Spleen (tissue), 11 donors: ENCODE measurements around the gene RAD51C. TPM values are rescaled to one million over a fixed set of nuclear protein-coding genes. Genes with fewer than 3 reads are reported as not detected.

ENCODE experiments used
- DNase-seq: peaks from one replicate; pipeline ENCODE4 v3.0.0-alpha.2; 2020
- H3K27ac ChIP-seq, 8 donors: fragments of 200-600 bp; sonication (generic) in 7 of 8; 1 replicate in 4 of 8; 2 replicates in 4 of 8; pipeline versions ENCODE4 v1.5.0 to v1.8.0; 2016 to 2021; ENCODE audit warnings: inconsistent platforms in 4 of 8, mild to moderate bottlenecking in 4 of 8, moderate library complexity in 1 of 8
- H3K27me3 ChIP-seq, 7 donors: fragments of 200-600 bp; sonication (generic) in 6 of 7; replicated peaks in 1 of 7; 1 replicate in 4 of 7; 2 replicates in 3 of 7; pipeline versions ENCODE4 v1.5.0 to v1.8.0; 2016 to 2021; ENCODE audit warnings: inconsistent platforms in 3 of 7, mild to moderate bottlenecking in 1 of 7
- H3K36me3 ChIP-seq, 6 donors: fragments of 200-600 bp; sonication (generic) in 5 of 6; 1 replicate in 4 of 6; 2 replicates in 2 of 6; pipeline versions ENCODE4 v1.5.0 to v1.8.0; 2016 to 2021; ENCODE audit warnings: inconsistent platforms in 2 of 6
- H3K4me1 ChIP-seq, 6 donors: fragments of 200-600 bp; sonication (generic) in 5 of 6; 1 replicate in 3 of 6; 2 replicates in 3 of 6; pipeline versions ENCODE4 v1.5.0 to v1.8.0; 2016 to 2021; ENCODE audit warnings: inconsistent platforms in 3 of 6
- H3K4me3 ChIP-seq, 8 donors: fragments of 200-600 bp; sonication (generic) in 7 of 8; 1 replicate in 4 of 8; 2 replicates in 4 of 8; pipeline versions ENCODE4 v1.5.0 to v1.8.0; 2016 to 2021; ENCODE audit warnings: inconsistent platforms in 4 of 8, mild to moderate bottlenecking in 4 of 8, moderate library complexity in 2 of 8
- H3K9me3 ChIP-seq, 8 donors: fragments of 200-600 bp; sonication (generic) in 7 of 8; 1 replicate in 4 of 8; 2 replicates in 4 of 8; pipeline versions ENCODE4 v1.5.0 to v1.8.0; 2016 to 2021; ENCODE audit warnings: inconsistent platforms in 4 of 8
- CTCF ChIP-seq, 11 experiments: fragments of 200-600 bp in 7 of 11; fragments of 450-650 bp in 4 of 11; sonication (generic) in 4 of 11; IDR thresholded peaks in 8 of 11; conservative IDR thresholded peaks in 3 of 11; 1 replicate in 7 of 11; 2 replicates in 4 of 11; pipeline versions ENCODE4 v1.4.0 to v1.8.0; 2016 to 2021; ENCODE audit warnings: antibody characterized with exemption in 11 of 11, inconsistent platforms in 4 of 11, mild to moderate bottlenecking in 1 of 11
- POLR2A ChIP-seq, 3 donors: fragments of 450-650 bp; IDR thresholded peaks; one replicate each; pipeline ENCODE4 v1.5.1; 2017; ENCODE audit warnings: antibody characterized with exemption in 3 of 3, mild to moderate bottlenecking in 1 of 3
- POLR2AphosphoS5 ChIP-seq, 3 donors: sonication (generic); formaldehyde crosslinking; IDR thresholded peaks; one replicate each; pipeline ENCODE4 v1.5.1; 2017; ENCODE audit warnings: antibody characterized with exemption in 3 of 3
- WGBS, 5 donors: extraction: QIAGEN DNeasy Blood & Tissue Kit in 3 of 5; methylation state at CpG; one replicate each; pipeline versions ENCODE4 v1.1.5 to v1.1.7; 2013 to 2018; 5-methylcytosine and 5-hydroxymethylcytosine counted together
- intact Hi-C: fragments of 100-400 bp; cut with DNase I; formaldehyde crosslinking; loops from one replicate; pipeline ENCODE4 v1.15.0; 2023; ENCODE audit warnings: low total_unique reads
- polyA plus RNA-seq, 3 donors: library from polyadenylated mRNA; stranded (reverse); fragments of 200-250 nt; gene quantifications; one replicate each; pipeline ENCODE4 v1.2.1, GENCODE V29; 2013
- total RNA-seq, 7 donors: library from RNA; depleted of rRNA in 3 of 7; stranded (reverse); fragments of >200 nt in 3 of 7; fragmentation: NEBNext Ultra II Directional in 4 of 7; extraction: Animal tissue kit (Norgen Biotek cat#: 25700) in 4 of 7; gene quantifications; one replicate each; pipeline versions ENCODE4 v1.1.0 to v1.2.1, GENCODE V29; 2016 to 2021
- donor health status: healthy with polysubstance abuse.
- donor health status: DM: no; HTN: no; CAD: no; lungs with moderate emphysema.
- donor health status: DM: no; HTN: no; CAD: no.
- donor health status: Bipolar disorder and iron deficiency.
- donor health status: healthy.
- donor health status: DM: no; HTN: no; CAD: no.
- donor health status: DM: yes; HTN: yes; CAD: no.

Gene RAD51C
- total and polyA plus RNA-seq, 10 donors = 19.6 to 28.5 (median 23.5) TPM

- WGBS, 5 donors = 92 to 97% (median 95%) methylated on average over 11 of the region's 11 CpGs
- no peaks in the 10 kb centered on the region for H3K9me3 ChIP-seq
- TF ChIP-seq CTCF (IDR thresholded peaks at IDR 0.05 in 8 of 11, conservative IDR thresholded peaks at IDR 0.05 in 3 of 11) (no peak), POLR2A (IDR thresholded peaks at IDR 0.05) (no peak), POLR2AphosphoS5 (IDR thresholded peaks at IDR 0.05) (no peak)
- H3K4me3 ChIP-seq = no peak overlapping the region
- peaks cover 0 to 7% (median 1%) of the 10 kb centered on the region in 6 donors for H3K4me1 ChIP-seq
- no peak for DNase-seq
- peaks cover 0 to 96% (median 30%) of the 10 kb centered on the region in 6 donors for H3K36me3 ChIP-seq
- intact Hi-C loops = no loop called here
- no peak overlapping the region for H3K27ac ChIP-seq
- no peaks in the 10 kb centered on the region for H3K27me3 ChIP-seq
These were observed 7.4 kb downstream of the RAD51C start for GRCh38 chr17:58699771-58700170.

- Histone ChIP-seq H3K9me3 (no peaks in the 10 kb centered on the region), H3K4me1 (peaks cover 0 to 8% (median 0%) of the 10 kb centered on the region in 6 donors), H3K27ac (no peak overlapping the region), H3K36me3 (peaks cover 0 to 98% (median 24%) of the 10 kb centered on the region in 6 donors), H3K27me3 (no peaks in the 10 kb centered on the region), H3K4me3 (no peak overlapping the region)
- no peak for DNase-seq
- intact Hi-C loops = no loop called here
- TF ChIP-seq POLR2A (IDR thresholded peaks at IDR 0.05) = no peak
- no peak for TF ChIP-seq CTCF (IDR thresholded peaks at IDR 0.05 in 8 of 11, conservative IDR thresholded peaks at IDR 0.05 in 3 of 11)
- WGBS, 5 donors = 64 to 80% (median 75%) methylated on average over 5 of the region's 5 CpGs
These were observed 9.7 kb downstream of the RAD51C start for GRCh38 chr17:58702045-58702476.

- Histone ChIP-seq H3K9me3 (no peaks in the 10 kb centered on the region), H3K27ac (no peak overlapping the region), H3K4me3 (no peak overlapping the region), H3K4me1 (peaks cover 0 to 9% (median 0%) of the 10 kb centered on the region in 6 donors), H3K27me3 (no peaks in the 10 kb centered on the region), H3K36me3 (peaks cover 0 to 98% (median 24%) of the 10 kb centered on the region in 6 donors)
- 89 to 96% (median 92%) methylated on average over 8 of the region's 8 CpGs for WGBS, 5 donors
- no peak for DNase-seq
- intact Hi-C loops = no loop called here
- TF ChIP-seq CTCF (IDR thresholded peaks at IDR 0.05 in 8 of 11, conservative IDR thresholded peaks at IDR 0.05 in 3 of 11) = no peak
- no peak for TF ChIP-seq POLR2A (IDR thresholded peaks at IDR 0.05)
- TF ChIP-seq POLR2AphosphoS5 (IDR thresholded peaks at IDR 0.05) = no peak
These were observed 10.3 kb downstream of the RAD51C start for GRCh38 chr17:58702708-58703107.

- intact Hi-C loops = no loop called here
- 70 to 89% (median 81%) methylated on average over 4 of the region's 4 CpGs for WGBS, 5 donors
- peaks cover 0 to 9% (median 0%) of the 10 kb centered on the region in 6 donors for H3K4me1 ChIP-seq
- peaks cover 0 to 95% (median 24%) of the 10 kb centered on the region in 6 donors for H3K36me3 ChIP-seq
- H3K9me3 ChIP-seq = no peaks in the 10 kb centered on the region
- peak overlapping the region in 1 of 8 donors; percentile 21 for H3K27ac ChIP-seq
- no peak for DNase-seq
- H3K4me3 ChIP-seq = no peak overlapping the region
- TF ChIP-seq POLR2AphosphoS5 (IDR thresholded peaks at IDR 0.05) = no peak
- no peak for TF ChIP-seq CTCF (IDR thresholded peaks at IDR 0.05 in 8 of 11, conservative IDR thresholded peaks at IDR 0.05 in 3 of 11)
- TF ChIP-seq POLR2A (IDR thresholded peaks at IDR 0.05) = no peak
- no peaks in the 10 kb centered on the region for H3K27me3 ChIP-seq
These were observed 10.9 kb downstream of the RAD51C start for GRCh38 chr17:58703137-58703915.
